ENCODE results near the gene NME2.
A peak's percentile ranks its signal among the peaks of the same experiment; 100 is the strongest.

Gene NME2

DNA sequence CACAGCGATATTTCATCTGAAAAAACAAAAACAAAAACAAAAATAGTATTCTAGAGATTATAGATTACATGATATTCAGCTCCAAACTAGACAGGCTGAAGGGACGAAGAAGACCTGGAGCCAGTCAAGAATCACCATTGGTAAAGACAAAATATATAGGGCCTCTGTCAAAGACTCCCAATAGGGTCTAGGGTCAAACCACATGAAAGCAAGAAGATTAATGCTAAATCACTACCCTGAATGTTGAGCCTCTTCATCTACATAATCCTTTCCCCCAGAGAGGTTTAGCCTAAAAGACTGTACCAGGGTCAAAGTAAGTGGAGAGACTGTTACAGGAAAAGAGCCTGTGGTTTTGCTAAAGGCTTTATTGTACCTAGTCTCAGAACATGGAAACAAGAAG lies 23.6 kb upstream of the NME2 start:
- H3K27ac Mint-ChIP-seq: no peak overlapping the region
- H3K36me3 Mint-ChIP-seq: no peaks in the 10 kb centered on the region
- H3K4me1 Mint-ChIP-seq (ENCODE audit: low read depth): peaks cover 2% of the 10 kb centered on the region
- H3K4me3 Mint-ChIP-seq: no peak overlapping the region
- no peaks in the 10 kb centered on the region for H3K9me3 Mint-ChIP-seq (ENCODE audit: low read depth)
- H3K27me3 Mint-ChIP-seq: no peaks in the 10 kb centered on the region

DNA sequence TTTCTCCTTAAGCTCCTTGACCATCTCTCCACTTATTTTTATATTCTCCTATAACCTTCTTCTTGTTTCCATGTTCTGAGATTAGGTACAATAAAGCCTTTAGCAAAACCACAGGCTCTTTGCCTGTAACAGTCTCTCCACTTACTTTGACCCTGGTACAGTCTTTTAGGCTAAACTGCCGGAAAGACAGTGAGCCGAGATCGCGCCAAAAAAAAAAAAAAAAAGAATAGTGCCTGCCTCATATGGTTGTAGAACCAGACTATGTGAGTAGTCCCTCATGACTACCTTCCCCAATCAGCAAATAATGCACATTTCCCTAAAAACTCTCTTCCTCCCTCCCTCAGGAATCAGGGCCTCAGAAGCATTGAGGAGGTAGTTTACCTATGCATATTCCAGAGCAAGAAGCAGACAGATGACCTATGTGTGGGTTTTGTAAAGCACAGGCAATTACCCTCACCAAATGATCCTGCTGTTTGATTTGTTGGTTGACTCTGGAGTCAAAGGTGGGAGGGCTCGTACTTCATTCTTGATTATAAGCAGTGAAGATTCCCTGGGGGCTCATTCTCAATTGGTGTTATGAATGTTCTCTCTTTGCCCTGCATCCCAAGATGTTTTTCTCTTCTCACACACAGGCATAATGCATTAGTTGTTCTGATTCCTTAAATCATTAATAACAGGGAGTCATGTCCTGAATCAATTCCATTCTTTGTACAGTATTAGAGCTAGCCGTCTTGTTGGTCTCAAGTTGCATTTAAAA lies 21.8 kb upstream of the NME2 start:
- Mint-ChIP-seq H3K27ac (no peak overlapping the region), H3K27me3 (no peaks in the 10 kb centered on the region), H3K36me3 (no peaks in the 10 kb centered on the region), H3K4me1 (ENCODE audit: low read depth) (peaks cover 2% of the 10 kb centered on the region), H3K9me3 (ENCODE audit: low read depth) (no peaks in the 10 kb centered on the region), H3K4me3 (no peak overlapping the region)

DNA sequence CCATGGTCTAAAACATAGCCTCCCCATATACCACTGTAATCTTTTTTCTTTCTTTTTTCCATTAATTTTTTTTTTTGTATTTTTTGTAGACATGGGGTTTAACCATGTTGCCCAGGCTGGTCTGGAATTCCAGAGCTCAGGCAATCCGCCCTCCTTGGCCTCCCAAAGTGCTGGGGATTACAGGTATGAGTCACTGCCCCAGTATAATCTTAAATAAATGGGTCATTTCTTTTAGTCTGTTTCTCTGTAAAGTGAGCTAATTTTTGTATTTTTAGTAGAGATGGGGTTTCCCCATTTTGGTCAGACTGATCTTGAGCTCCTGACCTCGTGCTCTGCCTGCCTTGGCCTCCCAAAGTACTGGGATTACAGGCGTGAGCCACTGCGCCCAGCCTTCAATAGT lies 18.6 kb upstream of the NME2 start:
- Mint-ChIP-seq H3K4me3 (no peak overlapping the region), H3K27ac (no peak overlapping the region), H3K4me1 (ENCODE audit: low read depth) (peaks cover 2% of the 10 kb centered on the region), H3K9me3 (ENCODE audit: low read depth) (no peaks in the 10 kb centered on the region), H3K36me3 (no peaks in the 10 kb centered on the region), H3K27me3 (no peaks in the 10 kb centered on the region)

DNA sequence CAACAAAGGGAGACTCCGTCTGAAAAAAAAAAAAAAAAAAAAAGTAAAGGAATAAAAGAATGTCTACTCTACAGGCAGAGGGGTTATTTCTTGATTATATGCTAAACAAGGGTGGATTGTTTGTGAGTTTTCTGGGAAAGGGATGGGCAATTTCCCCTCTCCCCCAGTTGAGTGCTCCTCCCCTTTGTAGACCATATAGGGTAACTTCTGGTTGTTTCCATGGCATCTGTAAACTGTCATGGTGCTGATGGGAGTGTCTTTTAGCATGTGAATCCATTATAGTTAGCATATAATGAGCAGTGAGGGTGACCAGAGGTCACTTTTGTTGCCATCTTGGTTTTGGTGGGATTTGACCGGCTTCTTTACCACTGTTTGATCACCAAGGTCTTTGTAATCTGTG lies 17.0 kb upstream of the NME2 start:
- Mint-ChIP-seq H3K27me3 (no peaks in the 10 kb centered on the region), H3K4me1 (ENCODE audit: low read depth) (peaks cover 2% of the 10 kb centered on the region), H3K9me3 (ENCODE audit: low read depth) (no peaks in the 10 kb centered on the region), H3K4me3 (no peak overlapping the region), H3K27ac (no peak overlapping the region), H3K36me3 (no peaks in the 10 kb centered on the region)

DNA sequence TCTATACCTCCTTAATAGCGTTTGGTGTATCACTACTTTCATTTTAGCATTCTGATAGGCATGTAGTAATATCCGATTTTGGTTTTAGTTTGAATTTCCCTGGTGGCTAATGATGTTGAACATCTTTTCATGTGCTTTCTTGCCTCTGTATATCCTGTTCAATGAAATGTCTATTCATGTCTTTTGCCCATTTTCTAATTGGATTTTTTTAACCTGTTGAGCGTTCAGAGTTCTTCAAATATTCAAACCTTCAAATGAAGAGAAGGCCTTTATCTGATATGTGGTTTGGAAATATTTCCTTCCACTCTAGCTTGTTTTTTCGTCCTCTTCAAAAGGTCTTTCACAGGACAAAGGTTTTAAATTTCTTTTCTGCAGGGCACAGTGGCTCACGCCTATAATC lies 15.3 kb upstream of the NME2 start:
- Mint-ChIP-seq H3K27ac (no peak overlapping the region), H3K27me3 (no peaks in the 10 kb centered on the region), H3K4me1 (ENCODE audit: low read depth) (peaks cover 11% of the 10 kb centered on the region), H3K4me3 (no peak overlapping the region), H3K9me3 (ENCODE audit: low read depth) (no peaks in the 10 kb centered on the region), H3K36me3 (no peaks in the 10 kb centered on the region)

DNA sequence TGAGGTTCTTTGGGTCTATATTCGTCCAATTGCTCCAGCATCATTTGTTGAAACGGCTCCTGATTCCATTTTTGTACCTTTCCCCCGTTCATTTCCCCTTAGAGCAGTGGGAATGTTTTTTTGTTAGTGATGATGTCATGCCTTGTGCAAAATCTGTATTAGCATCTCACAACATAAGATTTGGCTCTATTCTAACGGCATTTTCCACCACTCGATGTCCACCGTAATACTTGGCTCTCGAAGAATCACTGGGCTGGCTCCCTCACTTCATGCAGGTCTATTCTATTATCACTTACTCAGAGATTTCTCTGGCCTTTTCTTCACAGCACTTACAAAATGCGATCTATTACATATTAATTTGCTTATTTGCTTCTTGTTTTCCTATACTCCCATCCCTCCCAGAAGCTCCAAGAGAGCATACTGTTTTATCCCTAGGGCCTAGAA lies 13.4 kb upstream of the NME2 start:
- Mint-ChIP-seq H3K36me3 (peaks cover 5% of the 10 kb centered on the region), H3K4me1 (ENCODE audit: low read depth) (peaks cover 19% of the 10 kb centered on the region), H3K27ac (no peak overlapping the region), H3K9me3 (ENCODE audit: low read depth) (no peaks in the 10 kb centered on the region), H3K27me3 (no peaks in the 10 kb centered on the region), H3K4me3 (no peak overlapping the region)

DNA sequence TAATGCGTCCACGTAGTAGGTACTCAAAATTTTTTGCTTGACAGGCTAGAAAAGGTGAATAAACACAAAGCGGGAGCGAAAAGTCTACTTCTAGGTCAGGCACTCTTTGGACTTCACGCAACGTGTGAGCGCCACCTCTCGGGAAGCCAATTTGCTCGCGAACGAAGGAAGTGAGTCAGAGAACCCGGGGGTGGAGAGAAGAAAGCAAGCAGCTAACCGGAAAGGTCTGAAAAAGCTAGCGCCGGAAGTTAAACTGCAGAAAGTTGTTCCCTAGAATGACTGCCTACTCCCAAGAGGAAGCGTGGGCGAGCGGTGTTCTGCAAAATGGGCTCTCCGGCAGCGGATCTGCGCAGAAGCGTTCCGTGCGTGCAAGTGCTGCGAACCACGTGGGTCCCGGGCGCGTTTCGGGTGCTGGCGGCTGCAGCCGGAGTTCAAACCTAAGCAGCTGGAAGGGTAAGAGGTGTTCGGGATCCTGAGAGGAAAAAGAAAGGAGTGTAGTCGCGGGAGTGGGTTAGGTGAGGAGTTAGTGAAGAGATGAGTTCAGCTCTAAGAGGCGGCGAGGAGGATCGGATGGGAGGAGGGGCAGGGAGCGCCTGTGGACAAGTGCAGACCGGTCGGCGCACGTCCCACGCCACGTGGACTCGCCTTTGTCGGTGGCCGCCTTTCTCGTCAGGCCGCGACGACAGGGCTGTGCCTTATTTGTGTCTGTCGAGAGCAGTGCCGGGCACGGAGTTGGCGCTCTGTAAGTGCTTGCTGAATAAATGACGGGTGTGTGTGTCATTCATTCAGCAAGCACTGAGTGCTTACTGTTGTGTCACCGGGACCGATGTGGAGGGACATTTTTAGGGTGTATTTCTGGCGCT lies 12.8 kb upstream of the NME2 start, which contains the start of gene NME1:
TSS of gene NME1 (plus strand) at position 350 of the 863 bp plus-strand sequence. CDS start 2,096 bp downstream, outside the sequence.
- H3K4me3 Mint-ChIP-seq: no peak within 1 kb of the TSS

DNA sequence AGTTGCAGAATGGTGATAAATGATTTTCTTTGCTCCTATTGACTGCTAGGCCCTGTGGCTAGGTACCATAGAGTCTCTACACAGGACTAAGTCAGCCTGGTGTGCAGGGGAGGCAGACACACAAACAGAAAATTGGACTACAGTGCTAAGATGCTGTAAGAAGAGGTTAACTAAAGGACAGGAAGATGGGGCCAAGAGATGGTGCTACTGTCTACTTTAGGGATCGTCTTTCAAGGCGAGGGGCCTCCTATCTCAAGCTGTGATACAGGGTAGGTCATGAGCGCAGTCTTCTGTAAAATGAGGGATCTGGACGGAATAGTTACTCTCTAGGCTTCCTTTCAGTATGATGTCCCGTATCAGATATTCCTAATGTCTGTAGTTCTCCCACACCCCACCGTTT lies 12.0 kb upstream of the NME2 start:
- H3K4me3 Mint-ChIP-seq: no peak overlapping the region
- H3K36me3 Mint-ChIP-seq: peaks cover 5% of the 10 kb centered on the region
- no peak overlapping the region for H3K27ac Mint-ChIP-seq
- H3K27me3 Mint-ChIP-seq: no peaks in the 10 kb centered on the region
- no peaks in the 10 kb centered on the region for H3K9me3 Mint-ChIP-seq (ENCODE audit: low read depth)
- peaks cover 26% of the 10 kb centered on the region for H3K4me1 Mint-ChIP-seq (ENCODE audit: low read depth)

More for the DNA sequence above, 12.8 kb upstream of the NME2 start, which contains the start of gene NME1:
- peaks cover 21% of the 10 kb centered on the region for H3K4me1 Mint-ChIP-seq (ENCODE audit: low read depth)
- peaks cover 5% of the 10 kb centered on the region for H3K36me3 Mint-ChIP-seq
- no peaks in the 10 kb centered on the region for H3K9me3 Mint-ChIP-seq (ENCODE audit: low read depth)
- H3K27me3 Mint-ChIP-seq: no peaks in the 10 kb centered on the region
- H3K27ac Mint-ChIP-seq: no peak within 1 kb of the TSS

DNA sequence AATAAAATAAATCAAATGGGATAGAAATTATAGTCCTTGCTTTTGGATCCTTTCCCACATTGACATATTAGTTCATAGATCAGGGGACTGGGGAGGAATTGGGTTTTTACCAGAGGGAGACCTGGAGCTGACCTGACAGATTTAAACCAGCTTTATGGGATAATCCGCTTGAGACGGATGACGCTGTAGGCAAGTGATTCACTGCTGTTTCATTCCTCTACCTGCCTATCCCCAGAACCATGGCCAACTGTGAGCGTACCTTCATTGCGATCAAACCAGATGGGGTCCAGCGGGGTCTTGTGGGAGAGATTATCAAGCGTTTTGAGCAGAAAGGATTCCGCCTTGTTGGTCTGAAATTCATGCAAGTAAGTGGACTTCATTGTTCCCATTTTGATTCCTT lies 10.8 kb upstream of the NME2 start:
- Mint-ChIP-seq H3K4me1 (ENCODE audit: low read depth) (peaks cover 29% of the 10 kb centered on the region), H3K4me3 (no peak overlapping the region), H3K9me3 (ENCODE audit: low read depth) (no peaks in the 10 kb centered on the region), H3K36me3 (peaks cover 9% of the 10 kb centered on the region), H3K27me3 (no peaks in the 10 kb centered on the region), H3K27ac (no peak overlapping the region)

DNA sequence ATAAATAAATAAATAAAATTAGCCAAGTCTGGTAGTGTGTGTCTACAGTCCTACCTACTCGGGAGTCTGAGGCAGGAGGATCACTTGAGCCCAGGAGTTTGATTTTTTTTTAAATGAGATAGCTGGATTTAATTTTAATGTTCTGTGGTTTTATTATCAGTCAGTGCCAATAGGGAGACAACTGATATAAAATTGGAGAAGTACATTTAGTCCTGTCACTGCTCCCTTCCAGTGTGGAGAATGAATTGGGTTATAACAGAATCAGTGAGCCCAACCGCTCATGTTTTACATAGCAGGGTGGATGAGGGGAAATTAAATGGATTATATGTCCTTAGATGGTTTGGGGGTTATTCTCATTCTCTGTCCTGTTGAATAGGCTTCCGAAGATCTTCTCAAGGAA lies 6.6 kb upstream of the NME2 start:
- Mint-ChIP-seq H3K9me3 (ENCODE audit: low read depth) (no peaks in the 10 kb centered on the region), H3K36me3 (peaks cover 18% of the 10 kb centered on the region), H3K27me3 (no peaks in the 10 kb centered on the region), H3K4me1 (ENCODE audit: low read depth) (peaks cover 29% of the 10 kb centered on the region), H3K27ac (peak overlapping the region; percentile 41), H3K4me3 (no peak overlapping the region)

DNA sequence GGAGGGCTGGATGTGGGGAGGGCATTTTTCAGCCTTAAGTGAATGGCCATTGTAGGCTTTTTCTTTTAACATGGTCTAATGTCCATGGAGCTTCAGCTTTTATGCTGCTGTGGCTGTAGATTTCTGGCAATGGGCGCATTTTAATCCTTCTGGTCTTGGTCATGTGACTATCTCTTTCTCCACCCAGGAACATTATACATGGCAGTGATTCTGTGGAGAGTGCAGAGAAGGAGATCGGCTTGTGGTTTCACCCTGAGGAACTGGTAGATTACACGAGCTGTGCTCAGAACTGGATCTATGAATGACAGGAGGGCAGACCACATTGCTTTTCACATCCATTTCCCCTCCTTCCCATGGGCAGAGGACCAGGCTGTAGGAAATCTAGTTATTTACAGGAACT lies 4.7 kb upstream of the NME2 start:
- Mint-ChIP-seq H3K4me3 (no peak overlapping the region), H3K27ac (no peak overlapping the region), H3K4me1 (ENCODE audit: low read depth) (peaks cover 32% of the 10 kb centered on the region), H3K9me3 (ENCODE audit: low read depth) (no peaks in the 10 kb centered on the region), H3K36me3 (peaks cover 18% of the 10 kb centered on the region), H3K27me3 (no peaks in the 10 kb centered on the region)

DNA sequence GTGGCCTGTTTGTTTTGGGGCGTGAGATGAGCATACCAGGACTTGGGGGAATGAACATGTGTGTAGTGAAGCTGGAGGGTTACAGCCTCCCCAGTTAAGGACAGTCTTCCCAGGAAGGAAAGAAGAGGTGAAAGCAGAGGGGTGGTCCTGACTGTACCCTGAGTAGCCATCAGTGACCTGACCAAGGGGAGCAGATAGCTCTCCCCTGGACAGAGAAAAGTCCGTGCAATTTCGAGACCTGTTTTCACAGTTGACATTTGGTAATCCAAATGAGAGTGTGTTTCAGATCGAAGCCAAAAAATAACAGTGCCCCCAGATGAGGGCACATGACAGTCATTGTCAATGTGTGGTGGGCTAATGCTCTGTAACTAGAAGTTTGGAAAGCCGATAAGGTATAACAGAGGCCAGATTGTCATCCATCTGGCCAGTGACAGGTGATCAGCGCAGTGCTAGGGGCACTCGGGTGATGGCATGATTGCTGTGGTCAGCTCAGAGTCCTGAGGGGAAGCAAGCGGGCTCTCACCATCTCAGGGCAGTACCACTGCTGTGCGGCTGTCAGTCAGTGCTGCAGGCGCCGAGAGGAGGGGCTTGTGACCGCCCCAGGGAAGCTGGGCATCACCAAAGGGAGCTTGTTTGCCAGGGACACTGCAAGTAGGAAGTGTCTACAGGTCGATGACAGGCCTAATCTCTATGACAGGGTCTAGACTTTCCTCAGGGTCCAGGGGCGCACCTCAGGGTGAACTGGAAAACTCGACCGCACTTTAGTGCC lies 1.1 kb upstream of the NME2 start:
- Mint-ChIP-seq H3K27ac (peak overlapping the region; percentile 97), H3K9me3 (ENCODE audit: low read depth) (no peaks in the 10 kb centered on the region), H3K4me3 (peak overlapping the region; percentile 93), H3K4me1 (ENCODE audit: low read depth) (peaks cover 32% of the 10 kb centered on the region), H3K36me3 (peaks cover 20% of the 10 kb centered on the region), H3K27me3 (no peaks in the 10 kb centered on the region)

DNA sequence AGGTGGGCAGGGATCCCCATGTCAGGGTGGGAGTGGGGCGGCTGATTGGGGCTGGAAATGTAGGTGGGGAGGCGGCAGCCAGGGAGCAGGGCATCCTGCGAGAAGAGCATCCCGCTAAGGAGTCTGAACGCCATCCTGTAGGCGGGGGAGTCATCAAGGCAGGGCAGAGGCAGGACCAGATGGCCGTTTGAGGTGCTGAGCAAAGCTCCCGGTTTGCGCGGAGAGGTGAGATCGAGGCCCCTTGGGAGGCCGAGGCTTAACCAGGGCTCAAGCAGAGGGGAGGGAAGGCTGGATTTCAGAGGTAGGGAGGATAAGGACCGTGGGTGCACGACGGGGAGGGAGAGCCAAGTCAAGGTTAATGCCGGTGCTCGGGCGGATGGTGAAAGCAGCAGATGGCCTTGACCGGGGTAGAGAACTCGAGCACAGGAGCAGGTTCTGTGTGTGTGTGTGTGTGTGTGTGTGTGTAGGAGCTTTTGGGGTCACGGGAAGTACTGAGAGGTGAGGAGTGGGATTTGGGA lies 472 bp upstream of the NME2 start:
- H3K4me1 Mint-ChIP-seq (ENCODE audit: low read depth): peaks cover 35% of the 10 kb centered on the region
- no peaks in the 10 kb centered on the region for H3K9me3 Mint-ChIP-seq (ENCODE audit: low read depth)
- peak overlapping the region; percentile 93 for H3K4me3 Mint-ChIP-seq
- H3K27ac Mint-ChIP-seq: peak overlapping the region; percentile 97
- H3K27me3 Mint-ChIP-seq: no peaks in the 10 kb centered on the region
- H3K36me3 Mint-ChIP-seq: peaks cover 19% of the 10 kb centered on the region

DNA sequence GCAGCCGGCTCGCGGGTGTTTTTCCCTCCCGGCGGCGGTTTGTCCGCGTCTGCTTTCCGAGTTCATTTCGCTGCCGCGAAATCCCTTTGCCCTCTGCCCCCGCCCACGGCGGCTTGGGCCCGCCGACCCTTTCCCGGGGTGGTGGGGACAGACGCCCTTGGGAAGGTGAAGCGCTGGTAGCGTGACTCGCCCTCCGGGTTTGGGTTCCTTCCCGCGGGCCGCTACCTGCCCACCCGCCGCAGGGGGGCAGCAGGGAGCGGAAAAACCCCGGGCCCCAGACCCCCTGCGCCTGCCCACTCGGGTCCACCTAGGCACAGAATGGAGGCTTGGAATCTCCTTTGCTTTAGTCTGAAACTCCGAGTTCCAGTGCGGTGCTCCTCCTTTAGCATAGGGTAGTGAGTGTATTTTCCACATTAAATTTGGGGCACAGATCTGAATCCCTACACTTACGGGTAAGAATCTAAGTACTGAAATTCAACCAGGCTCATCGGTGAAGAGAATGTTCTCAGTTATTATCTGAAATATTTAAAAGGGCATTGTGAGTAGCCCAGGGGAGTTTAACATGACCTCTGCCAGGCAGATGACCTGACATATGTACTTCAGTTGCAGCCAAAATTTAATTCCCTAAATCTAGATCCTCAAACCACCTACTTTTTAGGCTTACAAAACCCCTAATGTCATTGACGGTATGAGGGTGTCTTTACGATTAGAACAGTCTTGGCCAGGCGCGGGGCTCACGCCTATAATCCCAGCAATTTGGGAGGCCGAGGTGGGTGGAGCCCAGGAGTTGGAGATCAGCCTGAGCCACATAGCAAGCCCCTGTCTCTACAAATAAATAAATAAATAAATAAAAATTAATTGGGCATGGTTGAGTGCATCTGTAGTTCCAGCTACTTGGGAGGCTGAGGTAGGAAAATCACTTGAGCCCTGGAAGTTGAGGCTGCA lies 1.0 kb downstream of the NME2 start:
- H3K27ac Mint-ChIP-seq: peak overlapping the region; percentile 90

More for the DNA sequence above, 1.0 kb downstream of the NME2 start:
- H3K36me3 Mint-ChIP-seq: peaks cover 13% of the 10 kb centered on the region
- H3K27me3 Mint-ChIP-seq: no peaks in the 10 kb centered on the region
- H3K9me3 Mint-ChIP-seq (ENCODE audit: low read depth): no peaks in the 10 kb centered on the region
- peak overlapping the region; percentile 96 for H3K4me3 Mint-ChIP-seq
- H3K4me1 Mint-ChIP-seq (ENCODE audit: low read depth): peaks cover 35% of the 10 kb centered on the region
